Measurements from ENCODE around the gene CEP19. TPM values are rescaled to one million over a fixed set of nuclear protein-coding genes. Genes with fewer than 3 reads are reported as not detected.

Gene CEP19
- total and polyA plus RNA-seq, 2 of the 8 experiments (the other 6 are each of a cell fraction or from before 2014, with no cell fraction given) = 0.95 to 1.6 TPM

DNA sequence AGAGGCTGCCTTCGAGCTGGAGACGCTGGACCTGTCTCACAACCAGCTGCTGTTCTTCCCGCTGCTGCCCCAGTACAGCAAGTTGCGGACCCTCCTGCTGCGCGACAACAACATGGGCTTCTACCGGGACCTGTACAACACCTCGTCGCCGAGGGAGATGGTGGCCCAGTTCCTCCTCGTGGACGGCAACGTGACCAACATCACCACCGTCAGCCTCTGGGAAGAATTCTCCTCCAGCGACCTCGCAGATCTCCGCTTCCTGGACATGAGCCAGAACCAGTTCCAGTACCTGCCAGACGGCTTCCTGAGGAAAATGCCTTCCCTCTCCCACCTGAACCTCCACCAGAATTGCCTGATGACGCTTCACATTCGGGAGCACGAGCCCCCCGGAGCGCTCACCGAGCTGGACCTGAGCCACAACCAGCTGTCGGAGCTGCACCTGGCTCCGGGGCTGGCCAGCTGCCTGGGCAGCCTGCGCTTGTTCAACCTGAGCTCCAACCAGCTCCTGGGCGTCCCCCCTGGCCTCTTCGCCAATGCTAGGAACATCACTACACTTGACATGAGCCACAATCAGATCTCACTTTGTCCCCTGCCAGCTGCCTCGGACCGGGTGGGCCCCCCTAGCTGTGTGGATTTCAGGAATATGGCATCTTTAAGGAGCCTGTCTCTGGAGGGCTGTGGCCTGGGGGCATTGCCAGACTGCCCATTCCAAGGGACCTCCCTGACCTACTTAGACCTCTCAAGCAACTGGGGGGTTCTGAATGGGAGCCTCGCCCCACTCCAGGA lies 51.5 kb downstream of the CEP19 start:
- no peak for DNase-seq (ENCODE audit: low read depth in 1 of 2, low spot score in 2 of 2)
- Histone ChIP-seq H3K4me1 (replicated peaks in 1 of 4; ENCODE audit: control insufficient read depth in 3 of 4, insufficient read depth in 4 of 4, low read length in 3 of 4) (peaks cover 0 to 3% (median 2%) of the 10 kb centered on the region in 4 experiments; a peak in 5 of 7 replicates), H2BK120ac (replicated peaks; ENCODE audit: low read depth, low read length) (no peak overlapping the region), H3K23me2 (ENCODE audit: low read depth, low read length) (no peaks in the 10 kb centered on the region), H2BK5ac (ENCODE audit: low read depth, low read length) (no peak overlapping the region; the same call in 1 of the 2 replicates), H3K36me3 (ENCODE audit: control insufficient read depth in 2 of 4, insufficient read depth in 4 of 4, low read length in 3 of 4) (no peaks in the 10 kb centered on the region), H2BK12ac (ENCODE audit: low read depth, low read length) (peak overlapping the region; percentile 23; the same call in 1 of the 2 replicates), H3K4ac (replicated peaks; ENCODE audit: insufficient read length, low read depth, low read length) (no peak overlapping the region), H2AFZ (ENCODE audit: low read length) (no peak overlapping the region), H3K79me2 (ENCODE audit: control insufficient read depth in 1 of 2, insufficient read depth in 2 of 2, low read length in 2 of 2) (no peaks in the 10 kb centered on the region), H4K20me1 (replicated peaks in 1 of 2; ENCODE audit: control insufficient read depth in 1 of 2, insufficient read depth in 2 of 2, low read length in 2 of 2) (no peaks in the 10 kb centered on the region), H3K9me3 (ENCODE audit: insufficient read depth in 2 of 2, low read depth in 1 of 2, low read length in 1 of 2) (no peaks in the 10 kb centered on the region), H3K27me3 (replicated peaks in 1 of 4; ENCODE audit: control insufficient read depth in 3 of 4, extremely low read depth in 1 of 4, insufficient read depth in 3 of 4, low read length in 3 of 4) (no peaks in the 10 kb centered on the region), H3K9ac (replicated peaks in 1 of 4; ENCODE audit: extremely low read depth in 1 of 4, low read depth in 3 of 4, low read length in 3 of 4) (no peak overlapping the region), H4K8ac (ENCODE audit: extremely low read depth, insufficient read depth, low read length) (peak overlapping the region; percentile 45), H3K79me1 (ENCODE audit: low read depth, low read length) (no peaks in the 10 kb centered on the region), H3K23ac (ENCODE audit: insufficient read length) (no peak overlapping the region), H2BK20ac (ENCODE audit: low read length) (no peak overlapping the region), H3K14ac (ENCODE audit: insufficient read length) (no peak overlapping the region), H2BK15ac (ENCODE audit: low read length) (no peak overlapping the region), H4K5ac (ENCODE audit: insufficient read length, low read depth, low read length) (no peak overlapping the region), H3K56ac (replicated peaks; ENCODE audit: insufficient read length, low read depth, low read length) (no peak overlapping the region), H3K4me2 (ENCODE audit: insufficient read depth in 1 of 2, low read depth in 2 of 2, low read length in 2 of 2) (no peak overlapping the region), H4K91ac (replicated peaks; ENCODE audit: insufficient read length, low read length) (no peak overlapping the region), H2AK5ac (ENCODE audit: low read depth, low read length) (no peak overlapping the region), H3K4me3 (ENCODE audit: extremely low read depth in 1 of 4, insufficient read depth in 2 of 4, low read depth in 3 of 4, low read length in 4 of 4) (no peak overlapping the region), H3K27ac (ENCODE audit: low read depth, low read length) (no peak overlapping the region), H3K18ac (ENCODE audit: extremely low read depth, low read length) (no peak overlapping the region; the same call in 1 of the 2 replicates)
- ChIA-PET CTCF (ENCODE audit: partially characterized antibody) (interaction anchor here (0.6 to 6.6 kb wide), 7 partner anchors 9 to 418 kb away, joined by 3 to 25 read pairs (median 4); no protein-coding TSS in a partner anchor), POLR2A (ENCODE audit: partially characterized antibody) (interaction anchor here (0.8 to 1.6 kb wide), 2 partner anchors 11 to 28 kb away, joined by 3 to 7 read pairs; no protein-coding TSS in a partner anchor)
- no peak for FAIRE-seq
- 93% methylated on average over 31 of the region's 32 CpGs; no CpG with 5 or more reads in 1 of the 2 experiments for WGBS, 2 experiments (ENCODE audit: extremely low coverage in 1 of 2, insufficient coverage in 1 of 2, insufficient read length in 1 of 2, insufficient replicate concordance in 2 of 2, low coverage in 1 of 2, low lambda C conversion rate in 2 of 2, missing lambda C conversion rate in 1 of 2)
- TF ChIP-seq, protein P1, sequence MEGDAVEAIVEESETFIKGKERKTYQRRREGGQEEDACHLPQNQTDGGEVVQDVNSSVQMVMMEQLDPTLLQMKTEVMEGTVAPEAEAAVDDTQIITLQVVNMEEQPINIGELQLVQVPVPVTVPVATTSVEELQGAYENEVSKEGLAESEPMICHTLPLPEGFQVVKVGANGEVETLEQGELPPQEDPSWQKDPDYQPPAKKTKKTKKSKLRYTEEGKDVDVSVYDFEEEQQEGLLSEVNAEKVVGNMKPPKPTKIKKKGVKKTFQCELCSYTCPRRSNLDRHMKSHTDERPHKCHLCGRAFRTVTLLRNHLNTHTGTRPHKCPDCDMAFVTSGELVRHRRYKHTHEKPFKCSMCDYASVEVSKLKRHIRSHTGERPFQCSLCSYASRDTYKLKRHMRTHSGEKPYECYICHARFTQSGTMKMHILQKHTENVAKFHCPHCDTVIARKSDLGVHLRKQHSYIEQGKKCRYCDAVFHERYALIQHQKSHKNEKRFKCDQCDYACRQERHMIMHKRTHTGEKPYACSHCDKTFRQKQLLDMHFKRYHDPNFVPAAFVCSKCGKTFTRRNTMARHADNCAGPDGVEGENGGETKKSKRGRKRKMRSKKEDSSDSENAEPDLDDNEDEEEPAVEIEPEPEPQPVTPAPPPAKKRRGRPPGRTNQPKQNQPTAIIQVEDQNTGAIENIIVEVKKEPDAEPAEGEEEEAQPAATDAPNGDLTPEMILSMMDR (IDR thresholded peaks at IDR 0.05; ENCODE audit: control extremely low read depth in 1 of 3, insufficient read depth in 1 of 3, low read depth in 1 of 3, low read length in 3 of 3) = no peak
- TF ChIP-seq JUND (IDR thresholded peaks at IDR 0.05; ENCODE audit: low read length) = no peak
- TF ChIP-seq RXRA (IDR thresholded peaks at IDR 0.05; ENCODE audit: insufficient read depth, low read depth, low read length) = no peak
- TF ChIP-seq NRF1 (IDR thresholded peaks at IDR 0.05; ENCODE audit: low read depth, low read length) = no peak
- TF ChIP-seq EZH2 (IDR thresholded peaks at IDR 0.05; ENCODE audit: low read depth, low read length, severe bottlenecking) = no peak
- no peak for TF ChIP-seq TAF1 (IDR thresholded peaks at IDR 0.05; ENCODE audit: low read depth, low read length)
- no peak for TF ChIP-seq YY1 (IDR thresholded peaks at IDR 0.05; ENCODE audit: low read depth, low read length)
- TF ChIP-seq KDM5A (IDR thresholded peaks at IDR 0.05; ENCODE audit: low read length) = no peak
- no peak for TF ChIP-seq POLR2AphosphoS5 (IDR thresholded peaks at IDR 0.05; ENCODE audit: low read depth, low read length)
- no peak for TF ChIP-seq SIN3A (conservative IDR thresholded peaks at IDR 0.05 in 1 of 2, IDR thresholded peaks at IDR 0.05 in 1 of 2; ENCODE audit: low read depth in 1 of 2, low read length in 2 of 2)
